GM19452 (cell line): ENCODE data around the gene DDX10.
A peak's percentile ranks its signal among the peaks of the same experiment; 100 is the strongest.
"Not testable (repeated sequence)": the region's sequence is repeated elsewhere in the genome, so short reads cannot be mapped to it uniquely, and the experiment has no call there.

Experiments used
- ATAC-seq: cut with Tn5 transposase; IDR thresholded peaks from one replicate; pipeline ENCODE4 v1.9.1; 2021; ENCODE audit not compliant: unreplicated experiment

DDX10 gene

DNA sequence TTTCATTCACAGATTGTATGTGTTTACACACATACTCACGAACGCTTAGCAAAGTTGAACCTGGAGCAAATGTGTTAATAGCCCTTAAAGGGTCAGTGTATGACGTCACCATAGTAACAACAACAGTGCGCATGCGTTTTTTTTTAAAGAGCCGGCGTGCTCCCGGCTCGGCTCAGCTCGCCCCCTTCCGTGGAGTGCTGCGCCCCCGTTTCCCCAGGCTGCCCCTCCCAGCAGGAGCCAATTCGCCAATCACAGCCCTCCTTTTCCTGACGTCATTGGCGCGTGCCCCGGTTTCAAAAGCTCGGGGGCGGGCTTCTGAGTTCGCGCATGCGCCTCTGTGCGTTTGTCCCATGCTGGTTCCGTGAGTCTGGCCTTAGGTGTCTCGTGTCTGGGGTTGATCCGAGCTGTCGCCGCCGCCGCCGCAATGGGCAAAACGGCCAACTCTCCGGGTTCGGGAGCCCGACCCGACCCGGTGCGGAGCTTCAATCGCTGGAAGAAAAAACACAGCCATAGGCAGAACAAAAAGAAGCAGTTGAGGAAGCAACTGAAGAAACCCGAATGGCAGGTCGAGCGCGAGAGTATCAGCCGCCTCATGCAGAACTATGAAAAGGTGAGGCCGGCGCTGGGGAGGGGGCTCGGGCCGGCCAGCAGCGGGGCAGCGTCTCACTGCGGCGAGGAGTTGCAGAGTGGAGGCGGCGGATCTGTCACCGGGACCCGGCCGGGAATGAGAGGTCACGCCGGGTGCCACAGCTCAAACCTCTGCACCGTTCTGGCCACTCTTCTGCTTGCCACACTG, at the start of gene DDX10:
DDX10 (plus strand) TSS at position 340 of the 796 bp plus-strand sequence; CDS start at position 425, 85 bp downstream.
- ATAC-seq: peak; percentile 76

DNA sequence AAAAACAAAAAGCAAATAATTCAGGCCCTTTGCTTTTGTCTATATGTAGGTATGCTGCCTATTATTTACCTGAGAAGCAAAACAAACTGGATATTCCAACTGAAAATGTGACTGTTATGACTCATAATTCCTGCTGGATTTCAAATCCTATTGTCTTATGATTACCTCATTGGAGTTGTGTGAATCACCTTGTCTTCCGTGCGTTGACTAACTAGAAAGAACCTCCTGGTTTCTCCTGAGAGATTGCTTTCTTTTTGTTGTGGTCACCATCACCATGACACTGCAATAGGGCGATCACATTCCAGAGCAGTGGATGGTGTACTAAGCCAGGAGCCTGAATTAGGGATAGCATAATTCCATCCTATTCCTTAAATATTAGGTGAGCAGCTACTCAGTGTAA, 48.3 kb upstream of the DDX10 start:
- no peak for ATAC-seq

- ATAC-seq: no peak
Measured at GRCh38 chr11:108617055-108617454, 47.8 kb upstream of the DDX10 start.

GRCh38 chr11:108618529-108618928, 46.3 kb upstream of the DDX10 start:
- ATAC-seq: no peak

GRCh38 chr11:108620958-108621772, 43.7 kb upstream of the DDX10 start:
- ATAC-seq: peak; percentile 86

- ATAC-seq: no peak
Measured at GRCh38 chr11:108622341-108622740, 42.5 kb upstream of the DDX10 start.

- no peak for ATAC-seq
Measured at GRCh38 chr11:108624196-108624925, 40.5 kb upstream of the DDX10 start.

GRCh38 chr11:108628326-108628725, 36.5 kb upstream of the DDX10 start:
- no peak for ATAC-seq

GRCh38 chr11:108628812-108629211, 36.1 kb upstream of the DDX10 start:
- no peak for ATAC-seq

DNA sequence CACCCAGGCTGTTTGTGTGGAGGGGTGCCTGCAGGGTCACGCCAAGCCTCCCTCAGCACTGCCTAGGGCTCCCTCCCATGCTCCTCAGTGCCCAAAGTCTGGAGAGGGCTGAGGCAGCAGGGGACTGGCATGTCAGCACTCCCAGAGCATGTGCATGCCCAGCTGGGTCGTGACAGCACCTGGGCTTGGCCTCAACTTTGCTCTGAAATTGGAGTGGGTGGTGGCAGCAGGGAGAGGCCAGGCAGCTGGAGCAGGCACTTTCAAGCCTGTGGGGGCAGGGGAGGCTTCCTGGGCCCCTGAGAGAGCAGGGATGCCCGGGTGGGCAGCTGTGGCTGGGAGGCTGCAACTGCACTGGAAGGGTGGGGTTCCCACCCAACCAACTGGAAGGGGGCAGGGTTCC, 35.6 kb upstream of the DDX10 start:
- ATAC-seq: no peak

DNA sequence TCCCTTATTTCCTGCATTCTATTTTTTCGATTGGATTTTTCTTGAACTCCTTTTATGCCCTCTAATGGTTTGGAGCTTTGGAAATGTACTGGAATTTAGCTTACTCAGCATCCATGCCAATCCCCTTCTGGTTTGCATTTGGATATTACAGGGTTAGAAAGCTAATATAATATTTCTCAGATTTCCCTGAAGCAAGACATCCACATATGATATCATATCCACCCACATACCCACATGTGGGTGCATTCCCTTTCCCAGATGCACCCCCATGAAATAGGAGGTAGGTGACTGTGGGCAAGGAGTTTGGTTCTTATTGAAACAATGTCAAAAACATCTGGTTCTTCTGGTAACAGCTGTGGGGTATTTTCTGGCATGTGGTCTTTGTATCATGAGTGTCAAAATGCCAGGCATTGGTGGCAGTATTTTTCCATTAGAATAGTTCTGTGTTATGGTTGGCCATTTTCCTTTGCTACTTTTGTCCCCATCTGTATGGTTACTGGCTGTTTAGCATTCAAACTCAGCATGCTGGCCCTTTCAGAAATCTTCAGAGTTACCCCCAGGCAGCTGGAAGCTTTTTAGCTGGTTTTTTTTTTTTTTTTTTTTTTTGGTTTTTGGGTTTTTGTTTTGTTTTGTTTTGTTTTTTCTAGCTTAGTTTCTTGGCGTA, 32.7 kb upstream of the DDX10 start:
- ATAC-seq: no peak

GRCh38 chr11:108635106-108635505, 29.8 kb upstream of the DDX10 start:
- ATAC-seq: no peak

DNA sequence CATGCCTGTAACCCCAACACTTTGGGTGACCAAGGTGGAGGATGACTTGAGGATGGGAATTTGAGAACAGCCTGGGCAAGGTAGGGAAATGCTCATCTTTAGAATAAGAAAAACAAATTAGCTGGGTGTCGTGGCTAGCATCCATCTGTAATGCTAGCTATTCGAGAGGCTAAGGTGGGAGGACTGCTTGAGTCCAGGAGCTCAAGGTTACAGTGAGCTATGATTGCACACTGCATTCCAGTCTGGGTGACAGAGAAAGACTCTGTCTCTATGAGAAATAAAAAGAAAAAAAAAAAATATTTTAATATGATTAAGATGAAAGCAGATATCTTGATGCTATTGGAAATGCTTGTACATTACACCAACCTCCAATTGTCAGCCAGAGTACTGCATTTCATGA, 28.6 kb upstream of the DDX10 start:
- ATAC-seq: no peak

DNA sequence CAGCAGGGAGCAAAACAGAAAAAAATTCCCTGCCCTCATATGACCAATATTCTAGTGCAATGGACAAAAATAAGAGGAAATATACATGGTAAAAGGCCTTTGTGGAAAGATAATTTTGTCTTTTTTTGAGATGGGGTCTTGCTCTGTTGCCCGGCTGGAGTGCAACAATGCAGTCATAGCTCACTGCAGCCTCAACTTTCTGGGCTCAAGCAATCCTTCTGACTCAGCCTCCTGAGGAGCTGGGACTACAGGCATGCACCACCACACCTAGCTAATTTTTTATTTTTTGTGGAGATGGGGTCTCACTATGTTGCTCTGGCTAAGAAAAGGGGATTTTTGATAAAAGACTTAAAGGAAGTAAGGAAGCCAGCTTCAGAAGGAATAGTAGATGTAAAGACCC, 25.7 kb upstream of the DDX10 start:
- ATAC-seq: no peak

GRCh38 chr11:108641752-108642151, 23.1 kb upstream of the DDX10 start:
- ATAC-seq: not testable (repeated sequence)

GRCh38 chr11:108643974-108644373, 20.9 kb upstream of the DDX10 start:
- no peak for ATAC-seq

DNA sequence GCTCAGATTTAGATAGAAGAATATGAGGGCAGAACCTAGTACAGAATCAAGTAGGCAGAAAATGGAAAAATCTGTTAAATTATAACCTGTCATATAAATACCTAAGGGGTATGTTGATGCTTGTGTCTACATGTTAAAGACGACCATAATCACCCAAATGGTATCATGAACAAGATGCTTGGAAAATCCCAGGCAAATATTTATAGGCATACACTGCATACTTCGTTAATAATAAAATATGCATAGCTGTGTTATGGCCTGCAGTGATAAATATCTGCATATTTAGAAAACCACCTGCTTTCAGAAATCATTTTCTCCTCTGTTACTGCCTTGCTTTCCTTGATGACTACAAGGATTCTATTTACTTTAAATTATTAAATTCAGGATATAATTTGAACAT, 18.9 kb upstream of the DDX10 start:
- no peak for ATAC-seq

DNA sequence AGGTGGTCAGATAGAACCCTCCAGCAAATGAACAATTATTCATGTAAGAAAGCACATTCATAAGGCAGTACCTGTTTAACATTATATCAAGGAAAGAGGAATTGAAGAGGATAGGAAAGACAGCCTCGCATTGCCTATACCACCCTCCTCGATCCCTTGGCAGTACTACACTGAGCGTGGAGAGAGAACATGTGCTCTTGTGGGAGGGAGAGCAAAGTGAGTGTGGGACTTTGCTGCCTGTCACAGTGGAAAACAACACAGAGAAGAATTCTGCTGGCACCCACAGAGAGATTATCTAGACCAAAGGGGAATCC, 17.5 kb upstream of the DDX10 start:
- no peak for ATAC-seq

- peak; percentile 92 for ATAC-seq
Measured at GRCh38 chr11:108647701-108648527, 17.0 kb upstream of the DDX10 start.

GRCh38 chr11:108648528-108648885, 16.4 kb upstream of the DDX10 start:
- ATAC-seq: no peak
